H9 (cell line): ENCODE results near the gene S100A6. TPM values are rescaled to one million over a fixed set of nuclear protein-coding genes. Genes with fewer than 3 reads are reported as not detected.

Experiments used
- DNase-seq: peaks from one replicate; pipeline ENCODE4 v3.0.0-alpha.2; 2017
- H2AFZ ChIP-seq: one replicate; pipeline ENCODE4 v1.6.1; 2013; ENCODE audit warnings: mild to moderate bottlenecking, low read length, control low read depth, moderate library complexity
- H2AK5ac ChIP-seq: 2 replicates; pipeline ENCODE4 v1.6.1; 2013; ENCODE audit warnings: low read length, control low read depth, mixed read lengths; ENCODE audit not compliant: insufficient read length
- H2BK120ac ChIP-seq: one replicate; pipeline ENCODE4 v1.6.1; 2013; ENCODE audit warnings: low read depth, mild to moderate bottlenecking, low read length, control low read depth, inconsistent platforms; ENCODE audit not compliant: poor library complexity, severe bottlenecking
- H2BK12ac ChIP-seq: 2 replicates; pipeline ENCODE4 v1.6.1; 2013; ENCODE audit warnings: low read length, control low read depth, mixed read lengths, low read depth; ENCODE audit not compliant: insufficient read length
- H2BK15ac ChIP-seq: 2 replicates; pipeline ENCODE4 v1.6.1; 2013; ENCODE audit warnings: low read depth, low read length, control low read depth
- H2BK20ac ChIP-seq: one replicate; pipeline ENCODE4 v1.6.1; 2013; ENCODE audit warnings: low read depth, mild to moderate bottlenecking, low read length, control low read depth, inconsistent platforms; ENCODE audit not compliant: poor library complexity, severe bottlenecking
- H2BK5ac ChIP-seq: 2 replicates; pipeline ENCODE4 v1.6.1; 2013; ENCODE audit warnings: low read length, control low read depth, mixed read lengths; ENCODE audit not compliant: insufficient read length
- H3K14ac ChIP-seq: 2 replicates; pipeline ENCODE4 v1.6.1; 2013; ENCODE audit warnings: low read length, control low read depth; ENCODE audit not compliant: insufficient read depth
- H3K18ac ChIP-seq: 2 replicates; pipeline ENCODE4 v1.6.1; 2013; ENCODE audit warnings: low read depth, mild to moderate bottlenecking, mixed read lengths, low read length, control low read depth; ENCODE audit not compliant: insufficient read length
- H3K23ac ChIP-seq: 2 replicates; pipeline ENCODE4 v1.6.1; 2013; ENCODE audit warnings: low read length, control low read depth, mixed read lengths, low read depth; ENCODE audit not compliant: insufficient read length
- H3K23me2 ChIP-seq: 2 replicates; pipeline ENCODE4 v1.6.1; 2013; ENCODE audit warnings: low read depth, mild to moderate bottlenecking, mixed read lengths, low read length, control low read depth; ENCODE audit not compliant: insufficient read length, poor library complexity, severe bottlenecking
- H3K27ac ChIP-seq: 2 replicates; pipeline ENCODE4 v1.5.1; 2013; ENCODE audit warnings: low read length, control low read depth, mixed read lengths, low read depth; ENCODE audit not compliant: insufficient read length
- H3K27me3 ChIP-seq: 2 replicates; pipeline ENCODE4 v1.6.1; 2013; ENCODE audit warnings: low read length, control low read depth, inconsistent platforms; ENCODE audit not compliant: insufficient read depth
- H3K4ac ChIP-seq: 2 replicates; pipeline ENCODE4 v1.6.1; 2013; ENCODE audit warnings: low read depth, mild to moderate bottlenecking, control low read depth, inconsistent platforms, low read length, moderate library complexity
- H3K4me1 ChIP-seq: 2 replicates; pipeline ENCODE4 v1.6.1; 2013; ENCODE audit warnings: low read length, control low read depth, inconsistent platforms; ENCODE audit not compliant: insufficient read depth
- H3K4me2 ChIP-seq: 2 replicates; pipeline ENCODE4 v1.6.1; 2013; ENCODE audit warnings: low read length, control low read depth, mixed read lengths; ENCODE audit not compliant: insufficient read length, insufficient read depth
- H3K56ac ChIP-seq: 2 replicates; pipeline ENCODE4 v1.6.1; 2013; ENCODE audit warnings: low read depth, mild to moderate bottlenecking, mixed read lengths, low read length, control low read depth; ENCODE audit not compliant: insufficient read length
- H3K79me1 ChIP-seq: 2 replicates; pipeline ENCODE4 v1.6.1; 2013; ENCODE audit warnings: low read depth, mild to moderate bottlenecking, moderate library complexity, low read length, control low read depth, inconsistent platforms; ENCODE audit not compliant: insufficient read depth, poor library complexity, severe bottlenecking
- H3K79me2 ChIP-seq: 2 replicates; pipeline ENCODE4 v1.6.1; 2013; ENCODE audit warnings: low read length, control low read depth, inconsistent platforms; ENCODE audit not compliant: insufficient read depth
- H3K9ac ChIP-seq: 2 replicates; pipeline ENCODE4 v1.6.1; 2013; ENCODE audit warnings: low read length, control low read depth, mixed read lengths; ENCODE audit not compliant: insufficient read length; ENCODE audit errors: extremely low read depth
- H3K9me3 ChIP-seq: one replicate; pipeline ENCODE4 v1.6.1; 2013; ENCODE audit warnings: low read depth, low read length, inconsistent platforms; ENCODE audit not compliant: control insufficient read depth
- H3T11ph ChIP-seq: one replicate; pipeline ENCODE4 v1.6.1; 2013; ENCODE audit warnings: mild to moderate bottlenecking, low read length, control low read depth, inconsistent platforms
- H4K20me1 ChIP-seq: one replicate; pipeline ENCODE4 v1.6.1; 2013; ENCODE audit not compliant: control insufficient read depth, insufficient read length, insufficient read depth
- H4K5ac ChIP-seq: 2 replicates; pipeline ENCODE4 v1.6.1; 2013; ENCODE audit warnings: low read depth, mild to moderate bottlenecking, mixed read lengths, low read length, control low read depth; ENCODE audit not compliant: insufficient read length
- H4K8ac ChIP-seq: replicated peaks from 2 replicates; pipeline ENCODE4 v1.6.1; 2013; ENCODE audit warnings: low read length, control low read depth, mixed read lengths, low read depth; ENCODE audit not compliant: insufficient read length
- H4K91ac ChIP-seq: 2 replicates; pipeline ENCODE4 v1.6.1; 2013; ENCODE audit warnings: low read depth, mild to moderate bottlenecking, moderate library complexity, mixed read lengths, low read length, control low read depth; ENCODE audit not compliant: insufficient read length
- H3K27ac Mint-ChIP-seq, 3 experiments: 2 replicates in 2 of 3; 3 replicates in 1 of 3; pipeline ENCODE4 v1.8.0; 2020 to 2021; ENCODE audit warnings: mixed read lengths in 3 of 3, mild to moderate bottlenecking in 1 of 3, moderate library complexity in 1 of 3
- H3K27me3 Mint-ChIP-seq: 2 replicates; pipeline ENCODE4 v1.8.0; 2021; ENCODE audit warnings: low read depth, mild to moderate bottlenecking, moderate library complexity, mixed read lengths
- H3K36me3 Mint-ChIP-seq, 3 experiments: 2 replicates in 2 of 3; 3 replicates in 1 of 3; pipeline ENCODE4 v1.8.0; 2020 to 2021; ENCODE audit warnings: low read depth in 3 of 3, mixed read lengths in 3 of 3; ENCODE audit not compliant: insufficient read depth in 1 of 3
- H3K4me1 Mint-ChIP-seq, 2 experiments: 2 replicates each; pipeline ENCODE4 v1.8.0; 2020; ENCODE audit warnings: mixed read lengths in 2 of 2
- H3K4me3 Mint-ChIP-seq, 2 experiments: 2 replicates in 1 of 2; 3 replicates in 1 of 2; pipeline ENCODE4 v1.8.0; 2020 to 2021; ENCODE audit warnings: mild to moderate bottlenecking in 2 of 2, mixed read lengths in 2 of 2, moderate library complexity in 1 of 2
- H3K9me3 Mint-ChIP-seq, 2 experiments: 2 replicates in 1 of 2; 3 replicates in 1 of 2; pipeline ENCODE4 v1.8.0; 2020; ENCODE audit warnings: mild to moderate bottlenecking in 2 of 2, mixed read lengths in 2 of 2, moderate library complexity in 1 of 2
- WGBS: extraction: QIAGEN DNeasy Blood & Tissue Kit; methylation state at CpG from one replicate; pipeline ENCODE4 v1.1.7; 2013; ENCODE audit warnings: missing lambda C conversion rate, low lambda C conversion rate, mixed read lengths; ENCODE audit not compliant: insufficient read length; ENCODE audit errors: extremely low coverage; 5-methylcytosine and 5-hydroxymethylcytosine counted together
- total RNA-seq: library from RNA; stranded (reverse); gene quantifications from 2 replicates; pipeline ENCODE4 v1.2.1, GENCODE V29; 2021
- TF ChIP-seq, protein P1 (sequence below): fragments of 200-600 bp; sonication (generic); conservative IDR thresholded peaks from 3 replicates; pipeline ENCODE4 v1.8.0; 2021; ENCODE audit warnings: antibody characterized with exemption, mild to moderate bottlenecking

The S100A6 gene
- total RNA-seq, 1 experiment from 2014 or later: not detected

GRCh38 chr1:153538315-153538821, 2.6 kb upstream of the S100A6 start:
- Histone ChIP-seq H4K8ac (no peak overlapping the region), H2BK120ac (no peak overlapping the region), H2AFZ (no peak overlapping the region), H3K79me1 (no peaks in the 10 kb centered on the region), H3K23ac (no peak overlapping the region), H3K4me1 (peaks cover 5% of the 10 kb centered on the region; the same call in 1 of the 2 replicates), H4K5ac (no peak overlapping the region), H2AK5ac (no peak overlapping the region), H3K79me2 (no peaks in the 10 kb centered on the region), H3K56ac (no peak overlapping the region), H3K14ac (no peak overlapping the region), H3T11ph (no peak overlapping the region), H3K18ac (peak overlapping the region; percentile 23), H2BK15ac (no peak overlapping the region), H2BK5ac (no peak overlapping the region), H2BK12ac (no peak overlapping the region), H3K4ac (no peak overlapping the region), H3K4me2 (no peak overlapping the region), H3K9me3 (no peaks in the 10 kb centered on the region), H3K23me2 (no peaks in the 10 kb centered on the region), H2BK20ac (no peak overlapping the region), H4K20me1 (no peaks in the 10 kb centered on the region), H3K27me3 (no peaks in the 10 kb centered on the region; the same call in 1 of the 2 replicates), H3K27ac (no peak overlapping the region), H3K9ac (no peak overlapping the region), H4K91ac (no peak overlapping the region)
- Mint-ChIP-seq H3K27ac (peak overlapping the region in 2 of 3 experiments; percentile 46 to 81; a peak in 3 of 7 replicates), H3K36me3 (no peaks in the 10 kb centered on the region), H3K4me3 (no peak overlapping the region; a peak in 2 of 5 replicates), H3K27me3 (peaks cover 2% of the 10 kb centered on the region), H3K9me3 (no peaks in the 10 kb centered on the region), H3K4me1 (peaks cover 21 to 36% of the 10 kb centered on the region in 2 experiments)
- TF ChIP-seq, protein P1, sequence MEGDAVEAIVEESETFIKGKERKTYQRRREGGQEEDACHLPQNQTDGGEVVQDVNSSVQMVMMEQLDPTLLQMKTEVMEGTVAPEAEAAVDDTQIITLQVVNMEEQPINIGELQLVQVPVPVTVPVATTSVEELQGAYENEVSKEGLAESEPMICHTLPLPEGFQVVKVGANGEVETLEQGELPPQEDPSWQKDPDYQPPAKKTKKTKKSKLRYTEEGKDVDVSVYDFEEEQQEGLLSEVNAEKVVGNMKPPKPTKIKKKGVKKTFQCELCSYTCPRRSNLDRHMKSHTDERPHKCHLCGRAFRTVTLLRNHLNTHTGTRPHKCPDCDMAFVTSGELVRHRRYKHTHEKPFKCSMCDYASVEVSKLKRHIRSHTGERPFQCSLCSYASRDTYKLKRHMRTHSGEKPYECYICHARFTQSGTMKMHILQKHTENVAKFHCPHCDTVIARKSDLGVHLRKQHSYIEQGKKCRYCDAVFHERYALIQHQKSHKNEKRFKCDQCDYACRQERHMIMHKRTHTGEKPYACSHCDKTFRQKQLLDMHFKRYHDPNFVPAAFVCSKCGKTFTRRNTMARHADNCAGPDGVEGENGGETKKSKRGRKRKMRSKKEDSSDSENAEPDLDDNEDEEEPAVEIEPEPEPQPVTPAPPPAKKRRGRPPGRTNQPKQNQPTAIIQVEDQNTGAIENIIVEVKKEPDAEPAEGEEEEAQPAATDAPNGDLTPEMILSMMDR: peak; percentile 28; the same call in 2 of the 3 replicates
- WGBS: no CpG with 5 or more reads among the region's 6 CpGs
- DNase-seq: peak; percentile 93
